ENCODE measurements around the gene KIF1B.

KIF1B gene

DNA sequence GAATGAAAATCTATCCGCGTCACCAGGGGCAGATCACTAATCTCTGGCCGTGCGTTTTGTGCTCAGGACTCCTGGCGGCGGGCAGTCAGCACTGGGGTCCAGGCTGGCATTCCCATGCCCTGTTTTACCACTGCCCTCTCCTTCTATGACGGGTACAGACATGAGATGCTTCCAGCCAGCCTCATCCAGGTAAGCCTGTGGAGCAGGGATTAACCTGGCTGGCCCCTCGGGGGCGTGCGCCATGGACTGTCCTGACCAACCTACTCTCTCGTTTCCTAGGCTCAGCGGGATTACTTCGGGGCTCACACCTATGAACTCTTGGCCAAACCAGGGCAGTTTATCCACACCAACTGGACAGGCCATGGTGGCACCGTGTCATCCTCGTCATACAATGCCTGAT lies 209.0 kb downstream of the KIF1B start:
- ChIA-PET POLR2A (no interaction called here), CTCF (interaction anchor here (0.6 kb wide), 1 partner anchor 10 kb away, joined by 3 read pairs; no protein-coding TSS in a partner anchor)
- no peak overlapping the region for H3K27ac ChIP-seq (ENCODE audit: extremely low read depth, low read depth, low read length)
- H3K4me1 ChIP-seq (ENCODE audit: control insufficient read depth, insufficient read depth, low read length) = no peaks in the 10 kb centered on the region
- H3K36me3 ChIP-seq (ENCODE audit: control insufficient read depth in 2 of 2, insufficient read depth in 1 of 2, low read length in 2 of 2) = peaks cover 43 to 77% of the 10 kb centered on the region in 2 experiments
- no peak for TF ChIP-seq PRDM1 (tag by site-specific recombination; IDR thresholded peaks at IDR 0.05)
- no peak for TF ChIP-seq SP2 (tag by site-specific recombination; IDR thresholded peaks at IDR 0.05)
- TF ChIP-seq ZNF571 (tag by site-specific recombination; IDR thresholded peaks at IDR 0.05) = no peak
- TF ChIP-seq, protein P1, sequence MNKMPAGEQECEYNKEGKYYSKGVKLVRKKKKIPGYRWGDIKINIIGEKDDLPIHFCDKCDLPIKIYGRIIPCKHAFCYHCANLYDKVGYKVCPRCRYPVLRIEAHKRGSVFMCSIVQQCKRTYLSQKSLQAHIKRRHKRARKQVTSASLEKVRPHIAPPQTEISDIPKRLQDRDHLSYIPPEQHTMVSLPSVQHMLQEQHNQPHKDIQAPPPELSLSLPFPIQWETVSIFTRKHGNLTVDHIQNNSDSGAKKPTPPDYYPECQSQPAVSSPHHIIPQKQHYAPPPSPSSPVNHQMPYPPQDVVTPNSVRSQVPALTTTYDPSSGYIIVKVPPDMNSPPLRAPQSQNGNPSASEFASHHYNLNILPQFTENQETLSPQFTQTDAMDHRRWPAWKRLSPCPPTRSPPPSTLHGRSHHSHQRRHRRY (tag by site-specific recombination; IDR thresholded peaks at IDR 0.05) = no peak
- no peak for TF ChIP-seq SP7 (tag by site-specific recombination; IDR thresholded peaks at IDR 0.05)
- TF ChIP-seq ZNF37A (tag by site-specific recombination; IDR thresholded peaks at IDR 0.05) = no peak
- no peak for TF ChIP-seq ZNF223 (tag by site-specific recombination; IDR thresholded peaks at IDR 0.05)
- TF ChIP-seq ZBTB21 (tag by site-specific recombination; IDR thresholded peaks at IDR 0.05) = no peak
- H3K4me3 ChIP-seq (ENCODE audit: low read depth, low read length) = no peak overlapping the region
- H3K9me3 ChIP-seq (ENCODE audit: control insufficient read depth, insufficient read depth, low read depth, low read length) = no peaks in the 10 kb centered on the region

GRCh38 chr1:10421637-10422036 lies 211.3 kb downstream of the KIF1B start:
- H3K36me3 ChIP-seq (ENCODE audit: control insufficient read depth in 2 of 2, insufficient read depth in 1 of 2, low read length in 2 of 2) = peaks cover 28 to 54% of the 10 kb centered on the region in 2 experiments
- CTCF ChIA-PET = interaction anchor here (0.6 kb wide), 1 partner anchor 41 kb away, joined by 3 read pairs; no protein-coding TSS in a partner anchor
- POLR2A ChIA-PET = no interaction called here
- no peaks in the 10 kb centered on the region for H3K4me1 ChIP-seq (ENCODE audit: control insufficient read depth, insufficient read depth, low read length)
- TF ChIP-seq ZNF121 (tag by site-specific recombination; IDR thresholded peaks at IDR 0.05) = peak; percentile 67
- TF ChIP-seq ZNF621 (tag by site-specific recombination; IDR thresholded peaks at IDR 0.05) = no peak
- no peak for TF ChIP-seq ZNF670 (tag by site-specific recombination; IDR thresholded peaks at IDR 0.05; ENCODE audit: low read depth)
- no peaks in the 10 kb centered on the region for H3K9me3 ChIP-seq (ENCODE audit: control insufficient read depth, insufficient read depth, low read depth, low read length)
- no peak overlapping the region for H3K27ac ChIP-seq (ENCODE audit: extremely low read depth, low read depth, low read length)
- no peak overlapping the region for H3K4me3 ChIP-seq (ENCODE audit: low read depth, low read length)

GRCh38 chr1:10424034-10424433 lies 213.7 kb downstream of the KIF1B start:
- Histone ChIP-seq H3K9me3 (ENCODE audit: control insufficient read depth, insufficient read depth, low read depth, low read length) (no peaks in the 10 kb centered on the region), H3K27ac (ENCODE audit: extremely low read depth, low read depth, low read length) (no peak overlapping the region), H3K4me3 (ENCODE audit: low read depth, low read length) (no peak overlapping the region), H3K36me3 (ENCODE audit: control insufficient read depth in 2 of 2, insufficient read depth in 1 of 2, low read length in 2 of 2) (peaks cover 14 to 30% of the 10 kb centered on the region in 2 experiments), H3K4me1 (ENCODE audit: control insufficient read depth, insufficient read depth, low read length) (no peaks in the 10 kb centered on the region)
- ChIA-PET CTCF (no interaction called here), POLR2A (no interaction called here)
- TF ChIP-seq REST (tag by site-specific recombination; IDR thresholded peaks at IDR 0.05) = no peak
- no peak for TF ChIP-seq ZFP41 (tag by site-specific recombination; IDR thresholded peaks at IDR 0.05; ENCODE audit: borderline replicate concordance)
- TF ChIP-seq, protein P2, sequence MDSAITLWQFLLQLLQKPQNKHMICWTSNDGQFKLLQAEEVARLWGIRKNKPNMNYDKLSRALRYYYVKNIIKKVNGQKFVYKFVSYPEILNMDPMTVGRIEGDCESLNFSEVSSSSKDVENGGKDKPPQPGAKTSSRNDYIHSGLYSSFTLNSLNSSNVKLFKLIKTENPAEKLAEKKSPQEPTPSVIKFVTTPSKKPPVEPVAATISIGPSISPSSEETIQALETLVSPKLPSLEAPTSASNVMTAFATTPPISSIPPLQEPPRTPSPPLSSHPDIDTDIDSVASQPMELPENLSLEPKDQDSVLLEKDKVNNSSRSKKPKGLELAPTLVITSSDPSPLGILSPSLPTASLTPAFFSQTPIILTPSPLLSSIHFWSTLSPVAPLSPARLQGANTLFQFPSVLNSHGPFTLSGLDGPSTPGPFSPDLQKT (IDR thresholded peaks at IDR 0.05; ENCODE audit: borderline replicate concordance, low read depth, low read length) = no peak
- no peak for TF ChIP-seq GFI1B (tag by site-specific recombination; IDR thresholded peaks at IDR 0.05)
- TF ChIP-seq ZNF558 (tag by site-specific recombination; IDR thresholded peaks at IDR 0.05) = no peak
- TF ChIP-seq KLF1 (tag by site-specific recombination; IDR thresholded peaks at IDR 0.05) = no peak
- TF ChIP-seq KLF16 (tag by site-specific recombination; IDR thresholded peaks at IDR 0.05) = no peak
- TF ChIP-seq ZNF214 (tag by site-specific recombination; IDR thresholded peaks at IDR 0.05; ENCODE audit: borderline replicate concordance) = no peak
- TF ChIP-seq, protein P3, sequence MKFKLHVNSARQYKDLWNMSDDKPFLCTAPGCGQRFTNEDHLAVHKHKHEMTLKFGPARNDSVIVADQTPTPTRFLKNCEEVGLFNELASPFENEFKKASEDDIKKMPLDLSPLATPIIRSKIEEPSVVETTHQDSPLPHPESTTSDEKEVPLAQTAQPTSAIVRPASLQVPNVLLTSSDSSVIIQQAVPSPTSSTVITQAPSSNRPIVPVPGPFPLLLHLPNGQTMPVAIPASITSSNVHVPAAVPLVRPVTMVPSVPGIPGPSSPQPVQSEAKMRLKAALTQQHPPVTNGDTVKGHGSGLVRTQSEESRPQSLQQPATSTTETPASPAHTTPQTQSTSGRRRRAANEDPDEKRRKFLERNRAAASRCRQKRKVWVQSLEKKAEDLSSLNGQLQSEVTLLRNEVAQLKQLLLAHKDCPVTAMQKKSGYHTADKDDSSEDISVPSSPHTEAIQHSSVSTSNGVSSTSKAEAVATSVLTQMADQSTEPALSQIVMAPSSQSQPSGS (tag by site-specific recombination; IDR thresholded peaks at IDR 0.05; ENCODE audit: low read depth) = no peak
- TF ChIP-seq REPIN1 (tag by site-specific recombination; IDR thresholded peaks at IDR 0.05; ENCODE audit: low read depth) = no peak
- no peak for TF ChIP-seq ZNF747 (tag by site-specific recombination; IDR thresholded peaks at IDR 0.05)
- no peak for TF ChIP-seq SP7 (tag by site-specific recombination; IDR thresholded peaks at IDR 0.05)
- no peak for TF ChIP-seq ZNF571 (tag by site-specific recombination; IDR thresholded peaks at IDR 0.05)
- TF ChIP-seq HOXA7 (CRISPR knock-in tag; IDR thresholded peaks at IDR 0.05; ENCODE audit: borderline replicate concordance) = no peak
